Motor neuron (in vitro differentiated cells): ENCODE results near the gene PCDHGA4. TPM values are rescaled to one million over a fixed set of nuclear protein-coding genes. Genes with fewer than 3 reads are reported as not detected.
"Not testable (repeated sequence)": the region's sequence is repeated elsewhere in the genome, so short reads cannot be mapped to it uniquely, and the experiment has no call there.

ENCODE experiments used
- ATAC-seq, 8 experiments: fragments of 200-7000 bp; cut with Tn5 transposase; replicated peaks in 6 of 8; 2 replicates each; pipeline ENCODE4 v1.8.0; 2021; ENCODE audit warnings: mild to moderate bottlenecking in 8 of 8, moderate library complexity in 8 of 8
- H3K27ac ChIP-seq, 2 donors: fragments of 250-450 bp; sonication (Bioruptor Pico); 2 replicates each; pipeline ENCODE4 v1.9.0; 2021; ENCODE audit warnings: antibody characterized with exemption in 2 of 2, mild to moderate bottlenecking in 2 of 2, moderate library complexity in 1 of 2
- H3K4me1 ChIP-seq, 2 donors: fragments of 250-450 bp; sonication (Bioruptor Pico); replicated peaks in 1 of 2; 2 replicates each; pipeline ENCODE4 v1.6.1; 2021; ENCODE audit warnings: antibody characterized with exemption in 2 of 2, mild to moderate bottlenecking in 2 of 2, moderate library complexity in 1 of 2
- H3K4me3 ChIP-seq, 5 donors: fragments of 250-450 bp; sonication (Bioruptor Pico); 2 replicates each; pipeline ENCODE4 v1.9.0; 2021; ENCODE audit warnings: antibody characterized with exemption in 5 of 5, mild to moderate bottlenecking in 5 of 5, moderate library complexity in 4 of 5
- WGBS, 10 experiments: fragments of 450-650 bp; shearing (Covaris generic); methylation state at CpG; one replicate each; pipeline ENCODE4 v1.0.0; 2022; 5-methylcytosine and 5-hydroxymethylcytosine counted together
- in situ Hi-C, 9 experiments: fragments of 400-800 bp; cut with MboI; loops; one replicate each; pipeline ENCODE4 v1.15.0; 2021; ENCODE audit warnings: low sequenced_read_pairs in 9 of 9, low pct_unique_long_range_greater_than_20kb in 2 of 9; ENCODE audit not compliant: unreplicated experiment in 9 of 9
- total RNA-seq, 8 experiments: library from RNA; unstranded; fragments of 300-600 nt; gene quantifications; 2 replicates each; pipeline versions ENCODE4 v1.2.3 to v1.2.4, GENCODE V29; 2022

The PCDHGA4 gene
- 1 to 10 TPM in 5 of 8 experiments, under 1 TPM in 3; 0.22 to 3.2 (median 1.4) TPM for total RNA-seq

DNA sequence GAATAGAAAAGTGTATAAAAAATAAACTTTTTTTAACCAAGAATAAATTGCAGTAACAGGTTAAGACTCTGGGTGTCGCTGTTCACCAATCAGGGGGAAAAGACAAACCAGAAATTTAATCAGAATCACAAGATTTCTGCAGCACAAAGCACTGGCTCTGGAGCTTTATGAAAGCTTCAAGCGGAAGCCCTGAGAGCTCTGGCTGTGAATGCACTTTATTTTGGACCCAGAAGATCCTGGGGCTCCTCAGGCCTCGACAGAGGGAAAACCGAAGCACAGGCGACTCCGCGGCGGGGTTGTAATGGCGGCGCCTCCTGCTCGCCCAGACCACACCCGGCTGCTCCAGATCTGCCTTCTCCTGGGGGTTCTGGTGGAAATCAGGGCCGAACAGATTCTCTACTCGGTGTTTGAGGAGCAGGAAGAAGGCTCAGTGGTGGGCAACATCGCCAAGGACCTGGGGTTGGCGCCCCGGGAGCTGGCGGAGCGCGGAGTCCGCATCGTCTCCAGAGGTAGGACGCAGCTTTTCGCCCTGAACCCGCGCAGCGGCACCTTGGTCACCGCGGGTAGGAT is at the start of gene PCDHGA4:
PCDHGA4 (plus strand) TSS at position 122 of the 570 bp plus-strand sequence; CDS start at position 209, 87 bp downstream.
- in situ Hi-C loops: no loop called here
- Histone ChIP-seq H3K4me1 (no peaks in the 10 kb centered on the region), H3K4me3 (no peak within 1 kb of the TSS), H3K27ac (no peak within 1 kb of the TSS)
- peak in 1 of 8 experiments; percentile 23 for ATAC-seq
- 0 to 90% (median 30%) methylated on average over 1 to 16 of the region's 29 CpGs; no CpG with 5 or more reads in 1 of the 10 experiments for WGBS, 10 experiments

DNA sequence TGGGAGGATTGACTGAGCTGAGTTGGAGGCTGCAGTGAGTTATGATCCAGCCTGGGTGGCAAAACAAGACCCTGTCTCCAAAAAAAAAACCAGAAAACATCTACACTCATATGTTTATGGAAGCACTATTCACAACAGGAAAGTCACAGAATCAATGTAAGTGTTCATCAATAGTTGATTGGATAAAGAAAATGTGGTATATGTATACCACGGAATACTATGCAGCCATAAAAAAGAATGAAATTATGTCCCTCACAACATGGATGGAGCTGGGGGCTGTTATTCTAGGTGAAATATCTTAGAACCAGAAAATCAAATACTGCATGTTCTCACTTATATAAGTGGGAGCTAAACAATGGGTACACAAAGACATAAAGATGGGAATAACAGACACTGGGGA is 48.2 kb upstream of the PCDHGA4 start:
- ATAC-seq: no peak
- 67 to 100% (median 100%) methylated on average over 1 of the region's 1 CpG; no CpG with 5 or more reads in 5 of the 10 experiments for WGBS, 10 experiments
- in situ Hi-C loops: no loop called here
- Histone ChIP-seq H3K27ac (no peak overlapping the region), H3K4me1 (no peaks in the 10 kb centered on the region), H3K4me3 (no peak overlapping the region)

DNA sequence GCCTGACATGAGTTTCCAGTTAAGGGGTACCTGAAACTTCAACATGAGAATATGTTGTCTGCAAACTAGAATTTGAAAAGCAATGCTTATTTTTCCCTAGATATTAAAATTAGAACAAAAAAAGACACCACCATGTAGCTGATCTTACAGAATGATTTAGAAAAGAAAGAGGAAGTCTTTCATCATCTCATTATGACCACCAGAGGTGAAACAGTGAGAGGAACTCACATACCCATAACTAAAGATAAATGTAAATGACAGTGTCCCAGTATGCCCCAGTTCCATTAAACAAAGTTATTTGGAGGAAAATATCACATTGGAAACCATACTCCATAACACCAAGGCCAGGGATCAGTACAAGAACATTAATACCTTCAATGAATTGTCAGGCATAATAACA is 41.1 kb upstream of the PCDHGA4 start:
- H3K4me3 ChIP-seq: no peak overlapping the region
- ATAC-seq: no peak
- H3K27ac ChIP-seq: no peak overlapping the region
- H3K4me1 ChIP-seq: no peaks in the 10 kb centered on the region
- in situ Hi-C loops: no loop called here

DNA sequence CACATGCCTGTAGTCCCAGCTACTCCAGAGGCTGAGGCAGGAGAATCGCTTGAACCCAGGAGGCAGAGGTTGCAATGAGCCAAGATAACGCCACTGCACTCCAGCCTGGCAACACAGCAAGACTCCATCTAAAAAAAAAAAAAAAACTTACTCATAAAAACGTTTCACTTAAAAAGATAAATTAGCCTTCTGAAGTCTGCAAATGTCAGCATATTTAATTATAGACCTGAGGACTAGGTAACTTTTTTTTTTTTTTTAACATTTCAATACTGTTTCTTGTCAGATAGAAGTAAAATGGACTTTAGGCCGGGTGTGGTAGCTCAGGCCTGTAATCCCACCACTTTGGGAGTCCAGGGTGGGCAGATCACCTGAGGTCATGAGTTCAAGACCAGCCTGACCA is 37.9 kb upstream of the PCDHGA4 start:
- H3K4me1 ChIP-seq, in situ Hi-C loops, H3K27ac ChIP-seq, H3K4me3 ChIP-seq, ATAC-seq: not testable (repeated sequence)
- 40 to 100% (median 77%) methylated on average over 1 to 4 of the region's 4 CpGs for WGBS, 10 experiments

DNA sequence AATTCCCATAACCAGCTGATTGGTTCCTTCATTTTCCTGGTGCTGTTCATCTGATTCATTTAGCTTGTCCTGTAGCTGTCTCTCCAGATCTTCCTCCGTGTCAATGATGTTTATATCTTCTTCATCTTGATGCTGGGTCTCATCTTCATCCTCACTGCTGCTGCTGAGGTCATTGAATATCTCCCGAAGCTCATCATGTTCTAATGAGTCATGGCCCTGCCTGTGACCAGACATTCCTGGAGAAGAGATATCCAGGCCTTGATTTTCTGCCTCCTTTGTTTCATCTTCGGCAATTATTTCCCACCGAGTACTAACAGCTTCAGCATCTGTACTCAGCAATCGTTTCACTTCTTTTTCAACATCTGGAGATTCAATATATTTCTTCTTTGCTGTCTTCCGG is 35.6 kb upstream of the PCDHGA4 start:
- H3K4me1 ChIP-seq: no peaks in the 10 kb centered on the region
- H3K27ac ChIP-seq: no peak overlapping the region
- in situ Hi-C loops: no loop called here
- H3K4me3 ChIP-seq: peak overlapping the region in 3 of 5 donors; percentile 66 to 72 (median 67)
- 84 to 100% (median 98%) methylated on average over 3 to 6 of the region's 6 CpGs; no CpG with 5 or more reads in 1 of the 10 experiments for WGBS, 10 experiments
- ATAC-seq: no peak

DNA sequence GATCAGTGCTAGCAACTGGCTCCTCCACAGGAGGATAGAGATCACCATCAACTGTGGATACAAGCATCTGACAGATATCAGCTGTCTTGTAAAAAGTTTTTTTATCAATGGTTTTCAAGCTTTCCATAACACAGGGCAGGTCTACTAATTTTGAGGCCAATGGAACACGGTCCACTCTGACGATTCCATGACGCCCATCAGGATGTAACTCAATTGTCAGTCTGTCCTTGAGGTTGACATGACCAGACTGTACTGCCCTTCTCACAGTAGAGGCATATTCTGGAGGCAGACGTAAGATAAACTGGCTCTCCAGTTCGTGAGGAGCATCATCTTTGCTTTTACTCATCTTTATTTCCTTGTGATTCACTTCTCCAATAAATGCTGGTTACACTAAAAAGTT is 35.1 kb upstream of the PCDHGA4 start:
- 31 to 93% (median 83%) methylated on average over 2 to 5 of the region's 5 CpGs; no CpG with 5 or more reads in 1 of the 10 experiments for WGBS, 10 experiments
- in situ Hi-C loops: no loop called here
- no peaks in the 10 kb centered on the region for H3K4me1 ChIP-seq
- ATAC-seq: no peak
- H3K27ac ChIP-seq: no peak overlapping the region
- peak overlapping the region; percentile 48 to 72 (median 67) for H3K4me3 ChIP-seq

DNA sequence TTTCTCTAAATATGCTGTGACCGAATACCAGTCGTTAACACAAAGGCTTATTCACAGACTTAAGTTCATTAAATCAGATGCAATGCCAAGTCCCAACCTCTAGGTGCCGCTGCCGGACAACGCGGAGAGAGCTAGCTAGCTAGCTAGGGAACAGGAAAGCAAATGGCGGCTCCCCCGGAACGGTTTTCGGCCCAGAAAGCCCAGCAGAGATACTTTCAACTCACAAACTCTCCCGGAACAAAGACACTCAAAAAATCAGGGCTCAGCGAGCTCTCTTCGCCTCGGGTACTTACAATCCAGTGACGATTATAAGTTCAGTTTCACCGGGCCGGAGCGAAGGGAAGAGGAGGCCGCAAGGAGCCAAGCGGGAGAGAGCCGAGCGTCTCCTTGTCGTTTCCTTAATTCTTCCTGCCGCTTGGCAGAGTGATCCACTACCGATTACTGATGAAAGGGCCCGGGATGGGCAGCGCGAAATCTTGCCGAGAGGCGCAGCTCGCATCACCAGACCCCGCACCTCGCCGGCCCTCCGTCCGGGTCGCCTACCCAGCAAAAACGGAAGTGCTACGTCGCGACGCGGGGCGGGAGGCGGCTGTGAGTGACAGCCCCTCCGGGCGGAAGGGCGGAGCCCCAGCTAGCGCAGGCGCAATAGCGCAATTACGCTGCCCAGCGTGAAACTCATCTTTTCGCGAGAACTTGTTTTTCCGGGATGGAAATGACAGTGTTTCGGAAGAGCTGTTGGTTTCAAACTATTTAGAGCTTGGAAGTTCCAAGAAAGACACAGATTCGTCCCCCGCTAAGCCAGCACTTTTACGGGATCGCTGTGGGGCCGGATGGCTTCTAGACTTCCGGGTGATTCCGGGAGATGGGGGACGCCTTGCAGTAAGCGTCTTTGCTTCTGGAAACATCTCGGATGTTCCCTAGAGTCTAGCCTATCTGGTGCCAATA is 34.3 kb upstream of the PCDHGA4 start, which contains the start of gene TAF7:
TAF7 (minus strand) TSS at position 560 of the 945 bp plus-strand sequence. CDS start 740 bp downstream, outside the sequence.
- H3K4me1 ChIP-seq: no peaks in the 10 kb centered on the region
- peak; percentile 95 to 99 (median 98) for ATAC-seq
- H3K4me3 ChIP-seq: peak within 1 kb of the TSS; percentile 48 to 72 (median 67)
- H3K27ac ChIP-seq: peak within 1 kb of the TSS; percentile 93 to 96
- in situ Hi-C loops: no loop called here
- 0 to 55% (median 16%) methylated on average over 1 to 38 of the region's 67 CpGs for WGBS, 10 experiments

DNA sequence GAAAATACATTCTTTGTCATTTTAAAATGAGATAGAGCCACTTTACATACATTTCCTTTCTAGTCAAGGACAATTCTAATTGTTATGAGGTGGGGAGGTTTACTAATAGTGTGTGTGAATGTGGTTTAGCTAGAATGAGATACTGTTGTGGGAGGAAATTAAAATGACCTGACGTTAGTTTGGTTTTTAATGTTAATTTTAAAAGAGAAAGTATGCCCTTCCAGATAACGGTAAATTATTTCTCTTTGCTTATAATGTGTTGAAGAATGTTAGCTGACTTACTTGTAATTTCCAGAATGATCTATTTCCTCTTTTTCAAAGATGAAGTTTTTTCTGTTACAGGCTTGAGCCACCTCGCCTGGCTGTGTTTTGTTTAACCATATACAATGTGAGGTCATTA is 32.6 kb upstream of the PCDHGA4 start:
- in situ Hi-C loops: no loop called here
- ATAC-seq: no peak
- no peak overlapping the region for H3K4me3 ChIP-seq
- 50 to 96% (median 83%) methylated on average over 1 to 3 of the region's 3 CpGs for WGBS, 10 experiments
- no peak overlapping the region for H3K27ac ChIP-seq
- H3K4me1 ChIP-seq: no peaks in the 10 kb centered on the region

DNA sequence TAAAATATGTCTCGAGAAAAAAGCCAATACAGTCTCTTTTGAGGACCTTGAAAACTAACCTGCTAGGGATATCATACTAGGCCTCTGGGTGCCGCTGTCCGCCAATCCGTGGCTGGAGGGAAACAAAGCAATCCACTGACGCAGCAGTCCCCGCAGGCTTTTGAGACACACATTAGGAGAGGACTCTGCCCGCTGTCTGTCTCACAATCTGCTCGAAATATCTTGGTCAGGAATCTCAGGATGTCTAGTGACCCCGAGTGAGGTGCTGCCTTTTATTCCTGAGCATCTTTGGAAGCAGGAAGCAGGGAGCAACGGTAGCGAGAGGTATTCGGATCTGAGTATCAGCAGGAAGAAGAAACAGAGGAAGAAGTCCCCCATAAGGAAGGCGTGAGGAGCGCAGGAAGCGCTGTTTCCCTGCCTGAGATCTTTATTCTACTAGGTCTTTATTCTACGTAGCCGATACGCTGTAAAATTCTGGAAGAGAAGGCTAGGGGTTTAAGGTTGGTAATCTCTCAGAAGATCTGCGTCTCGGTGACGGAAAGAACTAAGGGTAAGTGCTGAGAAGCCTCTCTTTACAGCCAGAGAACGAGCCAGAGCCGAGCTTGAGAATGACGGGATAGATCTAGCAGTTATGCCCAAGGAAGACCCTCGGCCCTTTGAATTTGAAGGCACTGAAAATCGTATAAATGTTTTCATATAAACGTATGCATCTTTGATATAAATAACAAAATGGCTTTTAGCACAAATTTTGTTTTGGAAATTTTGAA is 28.6 kb upstream of the PCDHGA4 start:
- H3K4me1 ChIP-seq: no peaks in the 10 kb centered on the region
- no peak overlapping the region for H3K27ac ChIP-seq
- WGBS, 10 experiments: 6 to 89% (median 47%) methylated on average over 8 to 23 of the region's 27 CpGs
- peak in 5 of 8 experiments; percentile 62 to 94 (median 72) for ATAC-seq
- peak overlapping the region in 1 of 5 donors; percentile 32 for H3K4me3 ChIP-seq
- in situ Hi-C loops: no loop called here

DNA sequence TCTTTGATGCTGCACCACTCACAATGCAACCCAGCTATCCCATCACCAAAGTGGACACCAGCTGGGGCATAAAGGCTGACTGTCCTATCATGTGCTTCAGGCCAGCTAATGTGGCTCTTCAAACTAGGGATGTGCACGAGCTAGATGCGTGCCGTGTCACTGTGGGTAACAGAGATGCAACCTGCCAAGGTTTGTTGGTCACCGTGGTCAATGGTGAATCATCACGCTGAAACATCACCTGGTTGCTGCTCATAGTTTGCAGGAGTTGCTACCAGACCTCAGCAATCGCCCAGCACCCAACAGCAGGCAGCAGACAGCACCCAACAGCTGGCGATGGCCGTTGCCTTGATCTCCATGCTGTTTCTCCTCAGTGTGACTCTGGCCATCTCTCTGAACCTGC is 26.6 kb upstream of the PCDHGA4 start:
- no peak for ATAC-seq
- in situ Hi-C loops: no loop called here
- no peaks in the 10 kb centered on the region for H3K4me1 ChIP-seq
- WGBS, 10 experiments: 59 to 89% (median 80%) methylated on average over 1 to 7 of the region's 8 CpGs; no CpG with 5 or more reads in 7 of the 10 experiments
- no peak overlapping the region for H3K4me3 ChIP-seq
- no peak overlapping the region for H3K27ac ChIP-seq

DNA sequence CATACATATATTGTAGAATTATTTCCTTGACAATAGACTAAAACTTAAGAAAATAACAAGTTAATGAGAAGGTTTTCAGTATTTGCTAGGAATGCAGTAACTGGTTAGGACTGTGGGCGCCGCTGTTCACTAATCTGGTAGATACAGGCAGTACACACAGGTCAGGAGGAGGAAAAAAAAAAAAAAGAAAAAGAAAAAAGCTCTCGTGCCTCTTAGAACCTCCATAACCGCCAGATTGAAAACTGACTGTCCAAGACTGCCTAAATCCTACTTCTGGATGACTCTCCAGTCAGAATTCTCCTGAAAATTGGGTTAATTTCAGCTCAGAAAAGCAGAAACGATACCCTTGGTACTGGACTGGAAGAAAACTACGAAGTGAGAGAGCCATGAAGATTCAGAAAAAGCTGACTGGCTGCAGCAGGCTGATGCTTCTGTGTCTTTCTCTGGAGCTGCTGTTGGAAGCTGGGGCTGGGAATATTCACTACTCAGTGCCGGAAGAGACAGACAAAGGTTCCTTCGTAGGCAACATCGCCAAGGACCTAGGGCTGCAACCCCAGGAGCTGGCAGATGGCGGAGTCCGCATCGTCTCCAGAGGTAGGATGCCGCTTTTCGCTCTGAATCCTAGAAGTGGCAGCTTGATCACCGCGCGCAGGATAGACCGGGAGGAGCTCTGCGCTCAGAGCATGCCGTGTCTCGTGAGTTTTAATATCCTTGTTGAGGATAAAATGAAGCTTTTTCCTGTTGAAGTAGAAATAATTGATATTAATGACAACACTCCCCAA is 24.3 kb upstream of the PCDHGA4 start, which contains the start of gene PCDHGA1:
PCDHGA1 (plus strand) TSS at position 216 of the 782 bp plus-strand sequence.
- peak in 3 of 8 experiments; percentile 87 to 93 (median 88) for ATAC-seq
- Histone ChIP-seq H3K4me3 (no peak within 1 kb of the TSS), H3K27ac (no peak within 1 kb of the TSS), H3K4me1 (no peaks in the 10 kb centered on the region)
- in situ Hi-C loops: no loop called here
- WGBS, 10 experiments: 0 to 86% (median 52%) methylated on average over 1 to 20 of the region's 21 CpGs

DNA sequence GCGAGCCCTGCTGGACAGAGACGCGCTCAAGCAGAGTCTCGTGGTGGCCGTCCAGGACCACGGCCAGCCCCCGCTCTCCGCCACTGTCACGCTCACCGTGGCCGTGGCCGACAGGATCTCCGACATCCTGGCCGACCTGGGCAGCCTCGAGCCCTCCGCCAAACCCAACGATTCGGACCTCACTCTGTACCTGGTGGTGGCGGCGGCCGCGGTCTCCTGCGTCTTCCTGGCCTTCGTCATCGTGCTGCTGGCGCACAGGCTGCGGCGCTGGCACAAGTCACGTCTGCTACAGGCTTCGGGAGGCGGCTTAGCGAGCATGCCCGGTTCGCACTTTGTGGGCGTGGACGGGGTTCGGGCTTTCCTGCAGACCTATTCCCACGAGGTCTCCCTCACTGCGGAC is 22.2 kb upstream of the PCDHGA4 start:
- H3K27ac ChIP-seq, H3K4me3 ChIP-seq, ATAC-seq, H3K4me1 ChIP-seq, in situ Hi-C loops: not testable (repeated sequence)
- WGBS, 10 experiments: 90% methylated on average over 2 of the region's 39 CpGs; no CpG with 5 or more reads in 9 of the 10 experiments
